ENCODE measurements around the gene REEP6. TPM values are rescaled to one million over a fixed set of nuclear protein-coding genes. Genes with fewer than 3 reads are reported as not detected.

REEP6 gene
- polyA plus RNA-seq, 3 donors, result 0.51 to 1.8 (median 0.81) TPM

GRCh38 chr19:1522061-1522460, 31.1 kb downstream of the REEP6 start:
- Histone ChIP-seq H4K20me1 (ENCODE audit: insufficient read depth, low read length) (no peaks in the 10 kb centered on the region), H3K9ac (ENCODE audit: insufficient read depth, low read length, poor library complexity, severe bottlenecking) (no peak overlapping the region), H3K36me3 (replicated peaks in 1 of 2; ENCODE audit: control insufficient read depth in 1 of 2, insufficient read depth in 2 of 2, low read length in 2 of 2) (no peaks in the 10 kb centered on the region), H2AFZ (ENCODE audit: insufficient read depth, low read depth, low read length, poor library complexity, severe bottlenecking) (no peak overlapping the region), H3K27me3 (ENCODE audit: control insufficient read depth in 2 of 2, insufficient read depth in 2 of 2, low read length in 2 of 2) (peaks cover 5 to 30% of the 10 kb centered on the region in 2 donors), H3K4me3 (replicated peaks in 1 of 3; ENCODE audit: low read depth in 2 of 3, low read length in 3 of 3) (no peak overlapping the region), H3K79me2 (ENCODE audit: insufficient read depth, low read length) (no peaks in the 10 kb centered on the region), H3K4me2 (replicated peaks; ENCODE audit: extremely low read depth, low read length, poor library complexity, severe bottlenecking) (no peak overlapping the region), H3K4me1 (ENCODE audit: control insufficient read depth in 1 of 2, insufficient read depth in 2 of 2, low read length in 2 of 2) (no peaks in the 10 kb centered on the region), H3K27ac (ENCODE audit: low read depth in 1 of 2, low read length in 2 of 2) (no peak overlapping the region), H3K9me3 (replicated peaks in 1 of 2; ENCODE audit: control insufficient read depth in 1 of 2, insufficient read depth in 1 of 2, low read length in 2 of 2) (no peaks in the 10 kb centered on the region)
- peaks cover 0 to 3% of the 10 kb centered on the region in 2 donors for H3K36me3 Mint-ChIP-seq
- 78% methylated on average over 5 of the region's 10 CpGs for WGBS (ENCODE audit: insufficient coverage)
- H3K4me3 Mint-ChIP-seq, result peak overlapping the region in 1 of 2 donors; percentile 15
- intact Hi-C loops (cut with micrococcal nuclease), result no loop called here
- no peak overlapping the region for H3K27ac Mint-ChIP-seq
- no peak for TF ChIP-seq CTCF (IDR thresholded peaks at IDR 0.05)
- H3K9me3 Mint-ChIP-seq, result peaks cover 0 to 7% (median 5%) of the 10 kb centered on the region in 7 donors
- peaks cover 3% of the 10 kb centered on the region for H3K4me1 Mint-ChIP-seq
- DNase-seq, result no peak
- peaks cover 25 to 53% (median 41%) of the 10 kb centered on the region in 3 donors for H3K27me3 Mint-ChIP-seq (ENCODE audit: low read depth in 3 of 3)

- TF ChIP-seq CTCF (IDR thresholded peaks at IDR 0.05), result no peak
- Histone ChIP-seq H3K9me3 (replicated peaks in 1 of 2; ENCODE audit: control insufficient read depth in 1 of 2, insufficient read depth in 1 of 2, low read length in 2 of 2) (no peaks in the 10 kb centered on the region), H3K27me3 (ENCODE audit: control insufficient read depth in 2 of 2, insufficient read depth in 2 of 2, low read length in 2 of 2) (peaks cover 5 to 30% of the 10 kb centered on the region in 2 donors), H3K4me1 (ENCODE audit: control insufficient read depth in 1 of 2, insufficient read depth in 2 of 2, low read length in 2 of 2) (no peaks in the 10 kb centered on the region), H4K20me1 (ENCODE audit: insufficient read depth, low read length) (no peaks in the 10 kb centered on the region), H3K9ac (ENCODE audit: insufficient read depth, low read length, poor library complexity, severe bottlenecking) (no peak overlapping the region), H3K79me2 (ENCODE audit: insufficient read depth, low read length) (no peaks in the 10 kb centered on the region), H3K27ac (ENCODE audit: low read depth in 1 of 2, low read length in 2 of 2) (no peak overlapping the region), H3K36me3 (replicated peaks in 1 of 2; ENCODE audit: control insufficient read depth in 1 of 2, insufficient read depth in 2 of 2, low read length in 2 of 2) (no peaks in the 10 kb centered on the region), H3K4me3 (replicated peaks in 1 of 3; ENCODE audit: low read depth in 2 of 3, low read length in 3 of 3) (no peak overlapping the region), H3K4me2 (replicated peaks; ENCODE audit: extremely low read depth, low read length, poor library complexity, severe bottlenecking) (no peak overlapping the region), H2AFZ (ENCODE audit: insufficient read depth, low read depth, low read length, poor library complexity, severe bottlenecking) (no peak overlapping the region)
- Mint-ChIP-seq H3K4me3 (peak overlapping the region in 1 of 2 donors; percentile 84), H3K27ac (no peak overlapping the region), H3K27me3 (ENCODE audit: low read depth in 3 of 3) (peaks cover 25 to 51% (median 40%) of the 10 kb centered on the region in 3 donors), H3K9me3 (peaks cover 0 to 7% (median 5%) of the 10 kb centered on the region in 7 donors), H3K36me3 (peaks cover 0 to 3% of the 10 kb centered on the region in 2 donors), H3K4me1 (peaks cover 3% of the 10 kb centered on the region)
- intact Hi-C loops (cut with micrococcal nuclease), result no loop called here
- no peak for DNase-seq
- 75% methylated on average over 16 of the region's 18 CpGs for WGBS (ENCODE audit: insufficient coverage)
Observed at GRCh38 chr19:1522838-1523237, 31.9 kb downstream of the REEP6 start.
